ENCODE data around the gene UQCRH. TPM values are rescaled to one million over a fixed set of nuclear protein-coding genes. Genes with fewer than 3 reads are reported as not detected.

The UQCRH gene
- total and polyA plus RNA-seq, 2 of the 8 experiments (the other 6 are each of a cell fraction or from before 2014, with no cell fraction given) = 626 to 1,112 TPM

DNA sequence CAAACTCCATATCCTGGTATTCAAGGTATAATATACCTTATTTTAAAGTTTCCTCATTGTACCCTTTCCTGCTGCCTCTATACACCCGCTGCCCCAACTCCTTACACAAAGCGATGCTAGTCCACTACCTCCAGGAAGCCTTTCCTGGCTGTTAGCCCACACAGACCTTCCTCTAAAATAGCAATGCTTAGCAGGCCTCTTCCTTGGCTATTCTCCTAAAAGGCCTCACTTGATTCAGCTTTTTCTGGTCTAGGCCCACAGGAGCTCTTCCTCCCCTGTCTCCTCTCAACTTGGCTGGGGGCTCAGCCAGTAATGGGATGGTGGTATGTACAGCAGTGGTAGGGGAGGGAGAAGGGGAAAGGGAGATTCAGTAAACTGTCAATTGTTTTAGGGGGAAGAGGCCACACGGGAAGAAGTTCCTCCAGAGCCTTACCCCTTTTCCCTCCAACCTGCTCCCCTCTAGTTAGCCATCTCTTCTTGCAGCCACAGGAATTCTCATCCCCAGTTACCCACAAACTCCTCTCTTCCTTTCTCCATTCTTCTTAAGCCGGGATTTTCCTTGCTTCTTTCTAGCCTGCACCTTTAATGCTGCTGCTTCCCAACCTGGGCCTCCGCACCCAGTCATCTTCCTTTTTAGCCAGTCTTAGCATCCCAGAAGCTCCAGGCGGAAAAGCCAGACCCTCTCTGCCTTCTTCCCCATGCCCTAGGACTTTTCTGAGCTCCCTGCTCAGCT is 2.7 kb upstream of the UQCRH start:
- 0 out of 2 replicates have a peak overlapping the region, but pooled peaks have one; percentile 43 for H3K27ac ChIP-seq (ENCODE audit: low read depth, low read length)
- ChIA-PET CTCF (ENCODE audit: partially characterized antibody) (interaction anchor here (0.6 to 1.6 kb wide), 7 partner anchors 16 to 64 kb away, joined by 3 to 5 read pairs (median 4); no protein-coding TSS in a partner anchor), POLR2A (ENCODE audit: partially characterized antibody) (interaction anchor here (0.6 to 33.1 kb wide), 8 partner anchors 8 to 902 kb away, joined by 3 to 689 read pairs (median 6); partner anchors contain the start of gene RAD54L)
- H3K79me2 ChIP-seq (ENCODE audit: control insufficient read depth in 1 of 2, insufficient read depth in 2 of 2, low read length in 2 of 2) = peaks cover 17 to 65% of the 10 kb centered on the region in 2 experiments
- H3K4me1 ChIP-seq (replicated peaks in 1 of 4; ENCODE audit: control insufficient read depth in 3 of 4, insufficient read depth in 4 of 4, low read length in 3 of 4) = peaks cover 5 to 12% (median 8%) of the 10 kb centered on the region in 4 experiments
- no peaks in the 10 kb centered on the region for H3K79me1 ChIP-seq (ENCODE audit: low read depth, low read length)
- no peak overlapping the region for H4K5ac ChIP-seq (ENCODE audit: insufficient read length, low read depth, low read length)
- H3K56ac ChIP-seq (replicated peaks; ENCODE audit: insufficient read length, low read depth, low read length) = no peak overlapping the region
- no peak overlapping the region for H4K8ac ChIP-seq (ENCODE audit: extremely low read depth, insufficient read depth, low read length)
- H2BK120ac ChIP-seq (replicated peaks; ENCODE audit: low read depth, low read length) = no peak overlapping the region
- H3K27me3 ChIP-seq (replicated peaks in 1 of 4; ENCODE audit: control insufficient read depth in 3 of 4, extremely low read depth in 1 of 4, insufficient read depth in 3 of 4, low read length in 3 of 4) = no peaks in the 10 kb centered on the region
- peak overlapping the region in 3 of 4 experiments; percentile 8 to 87 (median 84); a peak in 5 of 7 replicates for H3K9ac ChIP-seq (replicated peaks in 1 of 4; ENCODE audit: extremely low read depth in 1 of 4, low read depth in 3 of 4, low read length in 3 of 4)
- no peaks in the 10 kb centered on the region for H4K20me1 ChIP-seq (replicated peaks in 1 of 2; ENCODE audit: control insufficient read depth in 1 of 2, insufficient read depth in 2 of 2, low read length in 2 of 2)
- H3K23me2 ChIP-seq (ENCODE audit: low read depth, low read length) = peaks cover 8% of the 10 kb centered on the region; the same call in 1 of the 2 replicates
- WGBS, 2 experiments (ENCODE audit: extremely low coverage in 1 of 2, insufficient coverage in 1 of 2, insufficient read length in 1 of 2, insufficient replicate concordance in 2 of 2, low coverage in 1 of 2, low lambda C conversion rate in 2 of 2, missing lambda C conversion rate in 1 of 2) = 85% methylated on average over 6 of the region's 6 CpGs; no CpG with 5 or more reads in 1 of the 2 experiments
- H2BK20ac ChIP-seq (ENCODE audit: low read length) = no peak overlapping the region
- peaks cover 0 to 23% (median 12%) of the 10 kb centered on the region in 4 experiments; a peak in 6 of 8 replicates for H3K36me3 ChIP-seq (ENCODE audit: control insufficient read depth in 2 of 4, insufficient read depth in 4 of 4, low read length in 3 of 4)
- H3K9me3 ChIP-seq (ENCODE audit: insufficient read depth in 2 of 2, low read depth in 1 of 2, low read length in 1 of 2) = no peaks in the 10 kb centered on the region
- peak overlapping the region; percentile 72; the same call in 1 of the 2 replicates for H3K18ac ChIP-seq (ENCODE audit: extremely low read depth, low read length)
- DNase-seq (ENCODE audit: low read depth in 1 of 2, low spot score in 2 of 2) (no peak), FAIRE-seq (no peak)
- no peak overlapping the region for H2BK15ac ChIP-seq (ENCODE audit: low read length)
- peak overlapping the region; percentile 70 for H3K4ac ChIP-seq (replicated peaks; ENCODE audit: insufficient read length, low read depth, low read length)
- H3K14ac ChIP-seq (ENCODE audit: insufficient read length) = no peak overlapping the region
- no peak overlapping the region for H2AFZ ChIP-seq (ENCODE audit: low read length)
- peak overlapping the region; percentile 52; the same call in 1 of the 2 replicates for H2BK12ac ChIP-seq (ENCODE audit: low read depth, low read length)
- no peak overlapping the region for H2AK5ac ChIP-seq (ENCODE audit: low read depth, low read length)
- H3K23ac ChIP-seq (ENCODE audit: insufficient read length) = no peak overlapping the region
- peak overlapping the region; percentile 80 to 91 for H3K4me2 ChIP-seq (ENCODE audit: insufficient read depth in 1 of 2, low read depth in 2 of 2, low read length in 2 of 2)
- no peak overlapping the region for H4K91ac ChIP-seq (replicated peaks; ENCODE audit: insufficient read length, low read length)
- H2BK5ac ChIP-seq (ENCODE audit: low read depth, low read length) = peak overlapping the region; percentile 71; the same call in 1 of the 2 replicates
- H3K4me3 ChIP-seq (ENCODE audit: extremely low read depth in 1 of 4, insufficient read depth in 2 of 4, low read depth in 3 of 4, low read length in 4 of 4) = peak overlapping the region; percentile 84 to 97 (median 90); a peak in 5 of 8 replicates
- TF ChIP-seq E2F6 (IDR thresholded peaks at IDR 0.05) (no peak), BRCA1 (IDR thresholded peaks at IDR 0.05; ENCODE audit: low read depth, low read length) (no peak), POLR2A (IDR thresholded peaks at IDR 0.05; ENCODE audit: control extremely low read depth in 1 of 2, low read depth in 2 of 2, low read length in 2 of 2) (no peak), ATF3 (IDR thresholded peaks at IDR 0.05; ENCODE audit: insufficient read depth, low read depth, low read length) (no peak), KDM4A (IDR thresholded peaks at IDR 0.05; ENCODE audit: low read depth, low read length, severe bottlenecking) (no peak), BACH1 (IDR thresholded peaks at IDR 0.05; ENCODE audit: low read length) (no peak), EZH2 (IDR thresholded peaks at IDR 0.05; ENCODE audit: low read depth, low read length, severe bottlenecking) (no peak), RAD21 (IDR thresholded peaks at IDR 0.05 in 1 of 2, conservative IDR thresholded peaks at IDR 0.05 in 1 of 2; ENCODE audit: low read depth in 2 of 2, low read length in 2 of 2) (no peak), KDM5A (IDR thresholded peaks at IDR 0.05; ENCODE audit: low read length) (no peak), JUN (IDR thresholded peaks at IDR 0.05; ENCODE audit: low read depth, low read length) (no peak)
